ENCODE results near the gene IL1RL2. TPM values are rescaled to one million over a fixed set of nuclear protein-coding genes. Genes with fewer than 3 reads are reported as not detected.

The IL1RL2 gene
- total and polyA plus RNA-seq, 2 of the 8 experiments (the other 6 are each of a cell fraction or from before 2014, with no cell fraction given), result not detected

- TF ChIP-seq PHF8 (conservative IDR thresholded peaks at IDR 0.05; ENCODE audit: low read depth, low read length), result no peak
- no peak for TF ChIP-seq JUND (IDR thresholded peaks at IDR 0.05; ENCODE audit: low read length)
- TF ChIP-seq, protein P1, sequence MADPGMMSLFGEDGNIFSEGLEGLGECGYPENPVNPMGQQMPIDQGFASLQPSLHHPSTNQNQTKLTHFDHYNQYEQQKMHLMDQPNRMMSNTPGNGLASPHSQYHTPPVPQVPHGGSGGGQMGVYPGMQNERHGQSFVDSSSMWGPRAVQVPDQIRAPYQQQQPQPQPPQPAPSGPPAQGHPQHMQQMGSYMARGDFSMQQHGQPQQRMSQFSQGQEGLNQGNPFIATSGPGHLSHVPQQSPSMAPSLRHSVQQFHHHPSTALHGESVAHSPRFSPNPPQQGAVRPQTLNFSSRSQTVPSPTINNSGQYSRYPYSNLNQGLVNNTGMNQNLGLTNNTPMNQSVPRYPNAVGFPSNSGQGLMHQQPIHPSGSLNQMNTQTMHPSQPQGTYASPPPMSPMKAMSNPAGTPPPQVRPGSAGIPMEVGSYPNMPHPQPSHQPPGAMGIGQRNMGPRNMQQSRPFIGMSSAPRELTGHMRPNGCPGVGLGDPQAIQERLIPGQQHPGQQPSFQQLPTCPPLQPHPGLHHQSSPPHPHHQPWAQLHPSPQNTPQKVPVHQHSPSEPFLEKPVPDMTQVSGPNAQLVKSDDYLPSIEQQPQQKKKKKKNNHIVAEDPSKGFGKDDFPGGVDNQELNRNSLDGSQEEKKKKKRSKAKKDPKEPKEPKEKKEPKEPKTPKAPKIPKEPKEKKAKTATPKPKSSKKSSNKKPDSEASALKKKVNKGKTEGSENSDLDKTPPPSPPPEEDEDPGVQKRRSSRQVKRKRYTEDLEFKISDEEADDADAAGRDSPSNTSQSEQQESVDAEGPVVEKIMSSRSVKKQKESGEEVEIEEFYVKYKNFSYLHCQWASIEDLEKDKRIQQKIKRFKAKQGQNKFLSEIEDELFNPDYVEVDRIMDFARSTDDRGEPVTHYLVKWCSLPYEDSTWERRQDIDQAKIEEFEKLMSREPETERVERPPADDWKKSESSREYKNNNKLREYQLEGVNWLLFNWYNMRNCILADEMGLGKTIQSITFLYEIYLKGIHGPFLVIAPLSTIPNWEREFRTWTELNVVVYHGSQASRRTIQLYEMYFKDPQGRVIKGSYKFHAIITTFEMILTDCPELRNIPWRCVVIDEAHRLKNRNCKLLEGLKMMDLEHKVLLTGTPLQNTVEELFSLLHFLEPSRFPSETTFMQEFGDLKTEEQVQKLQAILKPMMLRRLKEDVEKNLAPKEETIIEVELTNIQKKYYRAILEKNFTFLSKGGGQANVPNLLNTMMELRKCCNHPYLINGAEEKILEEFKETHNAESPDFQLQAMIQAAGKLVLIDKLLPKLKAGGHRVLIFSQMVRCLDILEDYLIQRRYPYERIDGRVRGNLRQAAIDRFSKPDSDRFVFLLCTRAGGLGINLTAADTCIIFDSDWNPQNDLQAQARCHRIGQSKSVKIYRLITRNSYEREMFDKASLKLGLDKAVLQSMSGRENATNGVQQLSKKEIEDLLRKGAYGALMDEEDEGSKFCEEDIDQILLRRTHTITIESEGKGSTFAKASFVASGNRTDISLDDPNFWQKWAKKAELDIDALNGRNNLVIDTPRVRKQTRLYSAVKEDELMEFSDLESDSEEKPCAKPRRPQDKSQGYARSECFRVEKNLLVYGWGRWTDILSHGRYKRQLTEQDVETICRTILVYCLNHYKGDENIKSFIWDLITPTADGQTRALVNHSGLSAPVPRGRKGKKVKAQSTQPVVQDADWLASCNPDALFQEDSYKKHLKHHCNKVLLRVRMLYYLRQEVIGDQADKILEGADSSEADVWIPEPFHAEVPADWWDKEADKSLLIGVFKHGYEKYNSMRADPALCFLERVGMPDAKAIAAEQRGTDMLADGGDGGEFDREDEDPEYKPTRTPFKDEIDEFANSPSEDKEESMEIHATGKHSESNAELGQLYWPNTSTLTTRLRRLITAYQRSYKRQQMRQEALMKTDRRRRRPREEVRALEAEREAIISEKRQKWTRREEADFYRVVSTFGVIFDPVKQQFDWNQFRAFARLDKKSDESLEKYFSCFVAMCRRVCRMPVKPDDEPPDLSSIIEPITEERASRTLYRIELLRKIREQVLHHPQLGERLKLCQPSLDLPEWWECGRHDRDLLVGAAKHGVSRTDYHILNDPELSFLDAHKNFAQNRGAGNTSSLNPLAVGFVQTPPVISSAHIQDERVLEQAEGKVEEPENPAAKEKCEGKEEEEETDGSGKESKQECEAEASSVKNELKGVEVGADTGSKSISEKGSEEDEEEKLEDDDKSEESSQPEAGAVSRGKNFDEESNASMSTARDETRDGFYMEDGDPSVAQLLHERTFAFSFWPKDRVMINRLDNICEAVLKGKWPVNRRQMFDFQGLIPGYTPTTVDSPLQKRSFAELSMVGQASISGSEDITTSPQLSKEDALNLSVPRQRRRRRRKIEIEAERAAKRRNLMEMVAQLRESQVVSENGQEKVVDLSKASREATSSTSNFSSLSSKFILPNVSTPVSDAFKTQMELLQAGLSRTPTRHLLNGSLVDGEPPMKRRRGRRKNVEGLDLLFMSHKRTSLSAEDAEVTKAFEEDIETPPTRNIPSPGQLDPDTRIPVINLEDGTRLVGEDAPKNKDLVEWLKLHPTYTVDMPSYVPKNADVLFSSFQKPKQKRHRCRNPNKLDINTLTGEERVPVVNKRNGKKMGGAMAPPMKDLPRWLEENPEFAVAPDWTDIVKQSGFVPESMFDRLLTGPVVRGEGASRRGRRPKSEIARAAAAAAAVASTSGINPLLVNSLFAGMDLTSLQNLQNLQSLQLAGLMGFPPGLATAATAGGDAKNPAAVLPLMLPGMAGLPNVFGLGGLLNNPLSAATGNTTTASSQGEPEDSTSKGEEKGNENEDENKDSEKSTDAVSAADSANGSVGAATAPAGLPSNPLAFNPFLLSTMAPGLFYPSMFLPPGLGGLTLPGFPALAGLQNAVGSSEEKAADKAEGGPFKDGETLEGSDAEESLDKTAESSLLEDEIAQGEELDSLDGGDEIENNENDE (IDR thresholded peaks at IDR 0.05; ENCODE audit: insufficient replicate concordance, low read length), result no peak
Observed at GRCh38 chr2:102269200-102269524, 82.3 kb downstream of the IL1RL2 start (continued).
